GM12878 (cell line): ENCODE results near the gene IRF7. TPM values are rescaled to one million over a fixed set of nuclear protein-coding genes. Genes with fewer than 3 reads are reported as not detected.

ENCODE experiments used
- ATAC-seq: fragments of 200-7000 bp; cut with Tn5 transposase; 3 replicates; pipeline ENCODE4 v1.9.1; 2020; ENCODE audit warnings: mild to moderate bottlenecking, moderate library complexity
- BruUV-seq: library from RNA; stranded (reverse); fragments of 400-500 nt; replicated peaks from 2 replicates; lab custom pipeline; 2021; lab: Mats Ljungman, UMichigan
- CTCF ChIA-PET: fragments of 300-600 bp; sonication (Branson Sonifier 250); formaldehyde crosslinking; extraction: SDS; loops from one replicate; lab custom pipeline; 2021; ENCODE audit warnings: inconsistent platforms; lab: Yijun Ruan, JAX
- POLR2A ChIA-PET: fragments of 350-600 bp; formaldehyde crosslinking; extraction: SDS; loops from one replicate; lab custom pipeline; 2021; ENCODE audit warnings: inconsistent platforms; lab: Charles Lee
- RAD21 ChIA-PET: fragments of 300-600 bp; sonication (Branson Sonifier 250); formaldehyde crosslinking; loops from one replicate; lab custom pipeline; 2023; ENCODE audit warnings: antibody characterized with exemption; ENCODE audit not compliant: unreplicated experiment; lab: Charles Lee
- SMC1A ChIA-PET: fragments of 300-600 bp; sonication (Branson Sonifier 250); formaldehyde crosslinking; loops from one replicate; lab custom pipeline; 2023; ENCODE audit not compliant: unreplicated experiment, uncharacterized antibody; lab: Charles Lee
- DNase-seq: peaks from one replicate; pipeline ENCODE4 v3.0.0-alpha.2; 2011; ENCODE audit warnings: low read depth, low spot score
- FAIRE-seq: peaks from 3 replicates; lab custom pipeline; 2011; peaks lifted over from hg19 to GRCh38; lab: Jason Lieb, UNC
- H2AFZ ChIP-seq: 2 replicates; pipeline ENCODE4 v1.6.0; 2011; ENCODE audit warnings: low read depth, low read length, control low read depth; ENCODE audit not compliant: control insufficient read depth
- H3K27ac ChIP-seq: 2 replicates; pipeline ENCODE4 v1.5.1; 2011; ENCODE audit warnings: control low read depth; ENCODE audit not compliant: control insufficient read depth, insufficient read depth
- H3K27me3 ChIP-seq, 2 experiments: replicated peaks in 1 of 2; 2 replicates each; pipeline versions ENCODE4 v1.6.0 to v1.6.1; 2011; ENCODE audit warnings: low read length in 1 of 2; ENCODE audit not compliant: control insufficient read depth in 2 of 2, insufficient read depth in 2 of 2
- H3K36me3 ChIP-seq, 2 experiments: 2 replicates each; pipeline ENCODE4 v1.5.1; 2011; ENCODE audit warnings: low read length in 1 of 2; ENCODE audit not compliant: control insufficient read depth in 2 of 2, insufficient read depth in 2 of 2
- H3K4me1 ChIP-seq: 2 replicates; pipeline ENCODE4 v1.6.1; 2011; ENCODE audit warnings: mild to moderate bottlenecking, low read length, moderate library complexity, mixed read lengths; ENCODE audit not compliant: control insufficient read depth, insufficient read depth
- H3K4me2 ChIP-seq: 2 replicates; pipeline ENCODE4 v1.6.0; 2011; ENCODE audit warnings: control low read depth; ENCODE audit not compliant: control insufficient read depth, insufficient read depth
- H3K4me3 ChIP-seq: fragments of 200-600 bp; sonication (generic); 2 replicates; pipeline ENCODE4 v1.5.1; 2016
- H3K79me2 ChIP-seq: 2 replicates; pipeline ENCODE4 v1.6.0; 2011; ENCODE audit warnings: low read length; ENCODE audit not compliant: control insufficient read depth, insufficient read depth
- H3K9ac ChIP-seq: 2 replicates; pipeline ENCODE4 v1.8.0; 2011; ENCODE audit warnings: low read length, control low read depth, mixed read lengths; ENCODE audit not compliant: control insufficient read depth, insufficient read depth
- H3K9me3 ChIP-seq: replicated peaks from 3 replicates; pipeline ENCODE4 v1.5.1; 2011; ENCODE audit warnings: mild to moderate bottlenecking, low read length; ENCODE audit not compliant: control insufficient read depth, insufficient read depth
- H4K20me1 ChIP-seq: 2 replicates; pipeline ENCODE4 v1.6.0; 2011; ENCODE audit not compliant: control insufficient read depth, insufficient read depth
- MTA2 ChIP-seq: fragments of 450-650 bp; IDR thresholded peaks from 2 replicates; pipeline ENCODE4 v1.6.1; 2016; ENCODE audit warnings: low read depth, mild to moderate bottlenecking, moderate library complexity
- PAX8 ChIP-seq: fragments of 450-650 bp; IDR thresholded peaks from 2 replicates; pipeline ENCODE4 v1.6.1; 2017; ENCODE audit warnings: mild to moderate bottlenecking, moderate library complexity
- RAD21 ChIP-seq: IDR thresholded peaks from 2 replicates; pipeline ENCODE4 v1.6.1; 2011; ENCODE audit warnings: mild to moderate bottlenecking, low read depth, low read length, moderate library complexity; ENCODE audit not compliant: insufficient read depth
- RUNX3 ChIP-seq: IDR thresholded peaks from 2 replicates; pipeline ENCODE4 v1.6.1; 2012; ENCODE audit warnings: low read length, inconsistent platforms
- SUZ12 ChIP-seq: fragments of 200-600 bp; sonication (generic); IDR thresholded peaks from one replicate; pipeline ENCODE4 v1.6.1; 2018; ENCODE audit warnings: antibody characterized with exemption, mild to moderate bottlenecking; ENCODE audit not compliant: unreplicated experiment
- whole genome bisulfite sequencing: methylation state at CpG from one replicate; pipeline ENCODE4 v1.1.6; 2016; ENCODE audit warnings: low lambda C conversion rate; ENCODE audit not compliant: insufficient replicate concordance, insufficient coverage; ENCODE audit errors: missing lambda C conversion rate; 5-methylcytosine and 5-hydroxymethylcytosine counted together
- in situ Hi-C: fragments of 300-500 bp; cut with MboI; formaldehyde crosslinking; loops from 9 replicates; pipeline ENCODE4 v1.14.3; 2018; ENCODE audit warnings: mixed read lengths
- intact Hi-C: fragments of 100-400 bp; cut with micrococcal nuclease; formaldehyde crosslinking; loops from one replicate; pipeline ENCODE4 v1.14.2; 2022; ENCODE audit not compliant: unreplicated experiment
- polyA plus RNA-seq, 11 experiments: library from polyadenylated mRNA; depleted of rRNA in 4 of 11; unstranded in 6 of 11; stranded (reverse) in 5 of 11; fragments of >200 nt; fragmentation: Nextera tagmentation in 4 of 11; fragmentation: Illumina TruSeq in 1 of 11; extraction: Ambion mirVana in 4 of 11; extraction: Trizol in 1 of 11; gene quantifications; 1 replicate in 1 of 11; 2 replicates in 10 of 11; pipeline versions ENCODE4 v1.2.1 to v1.2.3, GENCODE V29; 2011 to 2016; ENCODE audit warnings: inconsistent platforms in 2 of 11, missing spikeins in 2 of 11, low read depth in 1 of 11
- total RNA-seq, 4 experiments: library from RNA; depleted of rRNA in 3 of 4; stranded (reverse); fragments of >200 nt in 3 of 4; fragmentation: Illumina TruSeq in 1 of 4; extraction: Trizol in 1 of 4; gene quantifications; 2 replicates each; pipeline versions ENCODE4 v1.2.1 to v1.2.3, GENCODE V29; 2013 to 2021
- TF ChIP-seq, protein P1 (sequence below): IDR thresholded peaks from 2 replicates; pipeline ENCODE4 v1.6.1; 2012; ENCODE audit warnings: low read depth, low read length, improper control_type of control experiment
- TF ChIP-seq, protein P2 (sequence below): fragments of 450-650 bp; IDR thresholded peaks from 2 replicates; pipeline ENCODE4 v1.6.1; 2018; ENCODE audit warnings: borderline replicate concordance, mild to moderate bottlenecking; ENCODE audit not compliant: partially characterized antibody
- TF ChIP-seq, protein P3 (sequence below): IDR thresholded peaks from 2 replicates; pipeline ENCODE4 v1.6.1; 2011; ENCODE audit warnings: low read depth, mild to moderate bottlenecking, low read length, moderate library complexity, borderline replicate concordance; ENCODE audit errors: extremely low read depth
- TF ChIP-seq, protein P4 (sequence below): IDR thresholded peaks from 2 replicates; pipeline ENCODE4 v1.6.1; 2012; ENCODE audit warnings: improper control_type of control experiment, low read depth, low read length; ENCODE audit not compliant: insufficient replicate concordance

The IRF7 gene
- total and polyA plus RNA-seq, 10 of the 15 experiments (the other 5 are each of a cell fraction or from before 2014, with no cell fraction given), result 4.4 to 141 (median 67.6) TPM

DNA sequence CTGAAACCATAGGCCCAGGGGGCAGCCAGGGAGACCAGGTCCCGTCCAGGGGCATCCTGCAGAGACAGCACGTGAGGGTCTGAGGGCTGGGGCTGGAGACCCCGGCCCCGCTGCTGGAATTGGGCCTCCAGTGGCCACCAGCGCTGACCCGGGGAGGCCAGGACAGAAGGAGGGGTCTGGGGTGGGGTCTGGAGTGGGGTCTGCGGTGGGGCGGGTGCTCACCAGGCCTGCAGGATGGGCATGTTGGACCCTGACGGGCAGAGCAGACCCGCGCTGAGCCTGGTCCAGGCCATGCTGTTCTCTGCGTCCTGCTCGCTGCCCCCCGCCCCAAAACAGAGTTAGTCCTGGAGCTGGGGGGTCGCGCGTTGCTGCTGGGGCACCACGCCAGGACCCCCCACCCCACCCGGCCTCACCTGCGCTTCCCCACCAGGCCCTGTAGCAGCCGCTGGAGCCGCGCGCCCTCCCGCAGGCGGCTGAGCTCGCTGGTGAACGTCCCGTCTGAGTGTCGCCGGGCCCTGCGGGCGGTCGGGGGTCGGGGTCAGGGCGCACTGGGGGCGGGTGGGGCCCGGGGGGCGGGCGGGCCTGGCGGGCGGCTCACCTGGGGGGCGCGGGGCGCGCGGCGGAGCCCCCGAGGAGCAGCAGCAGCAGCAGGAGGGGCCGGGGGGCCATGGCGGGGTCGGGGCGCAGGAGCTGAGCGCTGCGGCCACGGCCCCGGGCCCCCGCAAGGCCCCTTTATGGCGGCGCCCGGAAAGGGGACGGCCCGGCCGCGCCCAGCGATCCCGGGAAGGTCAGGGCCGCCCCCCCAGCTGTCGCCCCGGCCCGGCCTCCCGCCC is 10.9 kb upstream of the IRF7 start, which contains the start of gene SCT:
Gene SCT (minus strand): TSS at position 707 of the 833 bp plus-strand sequence. CDS start 38 bp downstream, at position 669.
- no peak within 1 kb of the TSS for H3K27ac ChIP-seq
- RAD21 ChIA-PET, result no interaction called here
- POLR2A ChIA-PET, result no interaction called here
- H3K9me3 ChIP-seq, result no peaks in the 10 kb centered on the region
- no peak for TF ChIP-seq SUZ12
- TF ChIP-seq, protein P1, sequence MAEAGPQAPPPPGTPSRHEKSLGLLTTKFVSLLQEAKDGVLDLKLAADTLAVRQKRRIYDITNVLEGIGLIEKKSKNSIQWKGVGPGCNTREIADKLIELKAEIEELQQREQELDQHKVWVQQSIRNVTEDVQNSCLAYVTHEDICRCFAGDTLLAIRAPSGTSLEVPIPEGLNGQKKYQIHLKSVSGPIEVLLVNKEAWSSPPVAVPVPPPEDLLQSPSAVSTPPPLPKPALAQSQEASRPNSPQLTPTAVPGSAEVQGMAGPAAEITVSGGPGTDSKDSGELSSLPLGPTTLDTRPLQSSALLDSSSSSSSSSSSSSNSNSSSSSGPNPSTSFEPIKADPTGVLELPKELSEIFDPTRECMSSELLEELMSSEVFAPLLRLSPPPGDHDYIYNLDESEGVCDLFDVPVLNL, result no peak
- no peak for TF ChIP-seq MTA2
- TF ChIP-seq, protein P2, sequence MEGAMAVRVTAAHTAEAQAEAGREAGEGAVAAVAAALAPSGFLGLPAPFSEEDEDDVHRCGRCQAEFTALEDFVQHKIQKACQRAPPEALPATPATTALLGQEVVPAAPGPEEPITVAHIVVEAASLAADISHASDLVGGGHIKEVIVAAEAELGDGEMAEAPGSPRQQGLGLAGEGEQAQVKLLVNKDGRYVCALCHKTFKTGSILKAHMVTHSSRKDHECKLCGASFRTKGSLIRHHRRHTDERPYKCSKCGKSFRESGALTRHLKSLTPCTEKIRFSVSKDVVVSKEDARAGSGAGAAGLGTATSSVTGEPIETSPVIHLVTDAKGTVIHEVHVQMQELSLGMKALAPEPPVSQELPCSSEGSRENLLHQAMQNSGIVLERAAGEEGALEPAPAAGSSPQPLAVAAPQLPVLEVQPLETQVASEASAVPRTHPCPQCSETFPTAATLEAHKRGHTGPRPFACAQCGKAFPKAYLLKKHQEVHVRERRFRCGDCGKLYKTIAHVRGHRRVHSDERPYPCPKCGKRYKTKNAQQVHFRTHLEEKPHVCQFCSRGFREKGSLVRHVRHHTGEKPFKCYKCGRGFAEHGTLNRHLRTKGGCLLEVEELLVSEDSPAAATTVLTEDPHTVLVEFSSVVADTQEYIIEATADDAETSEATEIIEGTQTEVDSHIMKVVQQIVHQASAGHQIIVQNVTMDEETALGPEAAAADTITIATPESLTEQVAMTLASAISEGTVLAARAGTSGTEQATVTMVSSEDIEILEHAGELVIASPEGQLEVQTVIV, result no peak
- TF ChIP-seq, protein P3, sequence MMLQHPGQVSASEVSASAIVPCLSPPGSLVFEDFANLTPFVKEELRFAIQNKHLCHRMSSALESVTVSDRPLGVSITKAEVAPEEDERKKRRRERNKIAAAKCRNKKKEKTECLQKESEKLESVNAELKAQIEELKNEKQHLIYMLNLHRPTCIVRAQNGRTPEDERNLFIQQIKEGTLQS, result no peak
- TF ChIP-seq PAX8, result no peak
- TF ChIP-seq RAD21, result no peak
- TF ChIP-seq, protein P4, sequence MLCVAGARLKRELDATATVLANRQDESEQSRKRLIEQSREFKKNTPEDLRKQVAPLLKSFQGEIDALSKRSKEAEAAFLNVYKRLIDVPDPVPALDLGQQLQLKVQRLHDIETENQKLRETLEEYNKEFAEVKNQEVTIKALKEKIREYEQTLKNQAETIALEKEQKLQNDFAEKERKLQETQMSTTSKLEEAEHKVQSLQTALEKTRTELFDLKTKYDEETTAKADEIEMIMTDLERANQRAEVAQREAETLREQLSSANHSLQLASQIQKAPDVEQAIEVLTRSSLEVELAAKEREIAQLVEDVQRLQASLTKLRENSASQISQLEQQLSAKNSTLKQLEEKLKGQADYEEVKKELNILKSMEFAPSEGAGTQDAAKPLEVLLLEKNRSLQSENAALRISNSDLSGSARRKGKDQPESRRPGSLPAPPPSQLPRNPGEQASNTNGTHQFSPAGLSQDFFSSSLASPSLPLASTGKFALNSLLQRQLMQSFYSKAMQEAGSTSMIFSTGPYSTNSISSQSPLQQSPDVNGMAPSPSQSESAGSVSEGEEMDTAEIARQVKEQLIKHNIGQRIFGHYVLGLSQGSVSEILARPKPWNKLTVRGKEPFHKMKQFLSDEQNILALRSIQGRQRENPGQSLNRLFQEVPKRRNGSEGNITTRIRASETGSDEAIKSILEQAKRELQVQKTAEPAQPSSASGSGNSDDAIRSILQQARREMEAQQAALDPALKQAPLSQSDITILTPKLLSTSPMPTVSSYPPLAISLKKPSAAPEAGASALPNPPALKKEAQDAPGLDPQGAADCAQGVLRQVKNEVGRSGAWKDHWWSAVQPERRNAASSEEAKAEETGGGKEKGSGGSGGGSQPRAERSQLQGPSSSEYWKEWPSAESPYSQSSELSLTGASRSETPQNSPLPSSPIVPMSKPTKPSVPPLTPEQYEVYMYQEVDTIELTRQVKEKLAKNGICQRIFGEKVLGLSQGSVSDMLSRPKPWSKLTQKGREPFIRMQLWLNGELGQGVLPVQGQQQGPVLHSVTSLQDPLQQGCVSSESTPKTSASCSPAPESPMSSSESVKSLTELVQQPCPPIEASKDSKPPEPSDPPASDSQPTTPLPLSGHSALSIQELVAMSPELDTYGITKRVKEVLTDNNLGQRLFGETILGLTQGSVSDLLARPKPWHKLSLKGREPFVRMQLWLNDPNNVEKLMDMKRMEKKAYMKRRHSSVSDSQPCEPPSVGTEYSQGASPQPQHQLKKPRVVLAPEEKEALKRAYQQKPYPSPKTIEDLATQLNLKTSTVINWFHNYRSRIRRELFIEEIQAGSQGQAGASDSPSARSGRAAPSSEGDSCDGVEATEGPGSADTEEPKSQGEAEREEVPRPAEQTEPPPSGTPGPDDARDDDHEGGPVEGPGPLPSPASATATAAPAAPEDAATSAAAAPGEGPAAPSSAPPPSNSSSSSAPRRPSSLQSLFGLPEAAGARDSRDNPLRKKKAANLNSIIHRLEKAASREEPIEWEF, result no peak
- no peak for TF ChIP-seq RUNX3
- intact Hi-C loops, result no loop called here
- H3K79me2 ChIP-seq, result no peaks in the 10 kb centered on the region
- no peaks in the 10 kb centered on the region for H3K36me3 ChIP-seq
- SMC1A ChIA-PET, result no interaction called here
- H3K27me3 ChIP-seq, result no peaks in the 10 kb centered on the region
- CTCF ChIA-PET, result no interaction called here
- no peak within 1 kb of the TSS for H3K4me2 ChIP-seq
- in situ Hi-C loops, result no loop called here
- ATAC-seq (no peak), FAIRE-seq (no peak), DNase-seq (no peak)
- H2AFZ ChIP-seq, result no peak within 1 kb of the TSS
- H3K9ac ChIP-seq, result no peak within 1 kb of the TSS
- H3K4me3 ChIP-seq, result no peak within 1 kb of the TSS
- no peaks in the 10 kb centered on the region for H4K20me1 ChIP-seq
- 20% methylated on average over 15 of the region's 72 CpGs for WGBS
- peaks cover 29% of the 10 kb centered on the region for H3K4me1 ChIP-seq
- BruUV-seq, result no TSS peak
